ENCODE measurements around the gene STAG3.
A peak's percentile ranks its signal among the peaks of the same experiment; 100 is the strongest.
"Not testable (repeated sequence)": the region's sequence is repeated elsewhere in the genome, so short reads cannot be mapped to it uniquely, and the experiment has no call there.

Gene STAG3

GRCh38 chr7:100212631-100213286 is 35.0 kb downstream of the STAG3 start:
- no peak for DNase-seq

- no peak for DNase-seq
Observed at GRCh38 chr7:100213672-100214071, 36.0 kb downstream of the STAG3 start.

- DNase-seq, result not testable (repeated sequence)
Observed at GRCh38 chr7:100214356-100214755, 36.6 kb downstream of the STAG3 start.

GRCh38 chr7:100215895-100216294 is 38.2 kb downstream of the STAG3 start:
- DNase-seq, result no peak

- peak in 3 of 4 experiments; percentile 12 to 29 (median 26) for DNase-seq
Observed at GRCh38 chr7:100217934-100218333, 40.2 kb downstream of the STAG3 start.

- DNase-seq, result no peak
Observed at GRCh38 chr7:100219271-100219737, 41.6 kb downstream of the STAG3 start.

- not testable (repeated sequence) for DNase-seq
Observed at GRCh38 chr7:100219801-100220585, 42.3 kb downstream of the STAG3 start, which contains the start of gene PVRIG. Gene PVRIG (plus strand): TSS chr7:100219949. CDS start chr7:100219971, 22 bp downstream.

GRCh38 chr7:100220586-100221230 is 43.0 kb downstream of the STAG3 start:
- DNase-seq, result no peak

- DNase-seq, result no peak
Observed at GRCh38 chr7:100221231-100221718, 43.6 kb downstream of the STAG3 start.

- DNase-seq, result no peak
Observed at GRCh38 chr7:100221767-100222444, 44.2 kb downstream of the STAG3 start.

- DNase-seq, result no peak
Observed at GRCh38 chr7:100222445-100223132, 44.9 kb downstream of the STAG3 start.

- DNase-seq, result not testable (repeated sequence)
Observed at GRCh38 chr7:100223376-100223927, 45.7 kb downstream of the STAG3 start.

- DNase-seq, result not testable (repeated sequence)
Observed at GRCh38 chr7:100224891-100225290, 47.2 kb downstream of the STAG3 start.

GRCh38 chr7:100234660-100235317 is 57.1 kb downstream of the STAG3 start:
- DNase-seq, result not testable (repeated sequence)

GRCh38 chr7:100239975-100240374 is 62.3 kb downstream of the STAG3 start:
- not testable (repeated sequence) for DNase-seq

GRCh38 chr7:100243385-100243784 is 65.7 kb downstream of the STAG3 start:
- DNase-seq, result peak; percentile 6 to 44 (median 34)

GRCh38 chr7:100244988-100245605 is 67.4 kb downstream of the STAG3 start:
- not testable (repeated sequence) for DNase-seq

GRCh38 chr7:100246121-100246864 is 68.6 kb downstream of the STAG3 start:
- DNase-seq, result not testable (repeated sequence)

- not testable (repeated sequence) for DNase-seq
Observed at GRCh38 chr7:100246865-100247137, 69.1 kb downstream of the STAG3 start.
